GM18870 (cell line): ENCODE results near the gene ATG14.

Source experiments
- ATAC-seq: cut with Tn5 transposase; IDR thresholded peaks from one replicate; pipeline ENCODE4 v1.9.1; 2021; ENCODE audit warnings: moderate library complexity; ENCODE audit not compliant: unreplicated experiment

ATG14 gene

DNA sequence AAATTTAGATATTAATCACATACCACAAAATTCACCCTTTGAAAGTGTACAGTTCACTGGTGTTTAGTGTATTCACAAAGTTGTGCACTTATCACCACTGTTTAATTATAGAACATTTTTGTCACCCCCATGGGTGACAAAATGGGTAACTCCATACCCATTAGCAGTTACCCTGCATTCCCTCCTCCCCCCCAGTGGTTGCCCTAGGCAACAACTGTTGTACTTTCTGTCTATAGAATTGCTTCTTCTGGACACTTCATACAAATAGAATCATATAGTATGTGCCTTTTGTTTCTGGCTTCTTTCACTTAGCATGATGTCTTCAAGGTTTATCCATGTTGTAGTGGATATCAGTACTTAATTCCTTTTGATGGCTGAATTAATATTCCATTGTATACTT, 87.7 kb downstream of the ATG14 start:
- no peak for ATAC-seq

- ATAC-seq, result no peak
Observed at GRCh38 chr14:55318694-55319093, 92.9 kb downstream of the ATG14 start.

DNA sequence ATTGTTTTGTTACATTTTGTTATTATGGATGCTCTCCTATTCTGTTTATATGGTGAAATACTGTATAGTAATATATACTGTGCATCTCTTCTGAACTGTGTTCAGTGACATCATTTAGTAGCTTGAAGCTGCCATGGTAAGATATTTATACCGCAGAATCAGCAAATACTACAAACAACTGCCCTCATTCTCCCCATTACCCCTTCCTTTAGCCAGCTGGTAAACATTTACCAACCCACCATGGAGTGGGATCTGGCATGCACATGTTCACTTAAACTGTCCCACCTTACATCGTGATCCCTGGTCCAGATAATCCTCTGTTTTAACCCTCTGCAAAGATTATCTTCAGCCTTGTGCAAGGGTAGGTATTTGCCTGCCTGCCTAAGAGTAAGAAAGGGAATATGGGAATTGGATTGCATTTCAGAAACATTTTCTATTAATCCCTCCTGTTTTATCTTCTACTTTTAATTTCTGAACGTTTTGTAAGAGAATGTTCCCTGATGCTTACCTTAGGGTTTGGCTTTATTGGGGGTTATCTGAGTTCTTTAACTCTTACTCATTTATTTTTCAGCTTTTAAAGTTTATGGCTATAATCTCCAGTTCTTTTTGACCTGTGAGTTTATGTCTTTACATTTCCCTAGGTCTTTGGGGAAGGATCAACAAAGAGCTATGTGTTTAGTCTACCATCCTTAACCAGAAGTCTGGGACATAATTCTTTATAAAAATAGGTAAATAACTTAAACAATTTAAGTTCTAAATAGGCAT, 93.9 kb downstream of the ATG14 start:
- ATAC-seq, result no peak

DNA sequence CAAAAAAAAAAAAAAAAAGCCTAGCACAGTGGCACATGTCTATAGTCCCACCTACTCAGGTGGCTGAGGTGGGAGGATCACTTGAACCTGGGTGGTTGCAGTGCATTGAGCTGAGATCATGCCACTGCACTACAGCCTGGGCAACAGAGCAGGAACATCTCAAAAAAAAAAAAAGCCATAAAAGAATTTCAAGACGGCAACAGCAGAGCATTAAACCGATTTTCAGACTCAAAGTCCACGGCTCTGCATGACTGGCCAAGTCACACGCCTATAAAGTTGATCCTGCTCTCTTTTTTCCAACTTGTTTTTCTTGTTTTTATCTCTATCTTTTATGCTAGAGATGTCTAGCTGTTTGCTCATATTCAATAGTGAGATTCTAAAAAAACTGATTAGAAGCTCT, 95.1 kb downstream of the ATG14 start:
- ATAC-seq, result no peak
